Activated CD4-positive, alpha-beta memory T cell treated with anti-CD3 and anti-CD28 coated beads, Interleukin-2, amount 10 ng/mL, durations not matched to agents 7 days and 5 days (primary cell): Measurements from ENCODE around the gene GRAMD1A. TPM values are rescaled to one million over a fixed set of nuclear protein-coding genes. Genes with fewer than 3 reads are reported as not detected.
A peak's percentile ranks its signal among the peaks of the same experiment; 100 is the strongest.
"Not testable (repeated sequence)": the region's sequence is repeated elsewhere in the genome, so short reads cannot be mapped to it uniquely, and the experiment has no call there.

Source experiments
- CTCF ChIA-PET: fragments of 350-600 bp; sonication (Branson Sonifier 250); formaldehyde crosslinking; loops from one replicate; lab custom pipeline; 2021; ENCODE audit warnings: antibody characterized with exemption, inconsistent platforms; lab: Charles Lee
- POLR2A ChIA-PET: fragments of 350-600 bp; sonication (Branson Sonifier 250); formaldehyde crosslinking; loops from one replicate; lab custom pipeline; 2021; ENCODE audit warnings: antibody characterized with exemption; lab: Charles Lee
- DNase-seq: peaks from one replicate; pipeline ENCODE4 v3.0.0-alpha.2; 2020
- H3K27ac Mint-ChIP-seq: one replicate; pipeline ENCODE4 v1.8.0; 2021; ENCODE audit warnings: mild to moderate bottlenecking, mixed read lengths
- H3K27me3 Mint-ChIP-seq: one replicate; pipeline ENCODE4 v1.8.0; 2021; ENCODE audit warnings: mixed read lengths
- H3K36me3 Mint-ChIP-seq: one replicate; pipeline ENCODE4 v1.8.0; 2021; ENCODE audit warnings: low read depth, mixed read lengths
- H3K4me1 Mint-ChIP-seq: one replicate; pipeline ENCODE4 v1.8.0; 2021; ENCODE audit warnings: mixed read lengths
- H3K4me3 Mint-ChIP-seq: one replicate; pipeline ENCODE4 v1.8.0; 2021; ENCODE audit warnings: mild to moderate bottlenecking, mixed read lengths
- H3K9me3 Mint-ChIP-seq: one replicate; pipeline ENCODE4 v1.8.0; 2021; ENCODE audit warnings: mixed read lengths
- total RNA-seq, 2 experiments: library from RNA; stranded (reverse); gene quantifications; one replicate each; pipeline ENCODE4 v1.2.3, GENCODE V29; 2021

The GRAMD1A gene
- total RNA-seq, 2 experiments from 2014 or later = 98.2 to 106 TPM

GRCh38 chr19:34984287-34984686 is 15.8 kb upstream of the GRAMD1A start:
- Mint-ChIP-seq H3K36me3 (no peaks in the 10 kb centered on the region), H3K9me3 (peaks cover 3% of the 10 kb centered on the region), H3K4me3 (no peak overlapping the region), H3K4me1 (peaks cover 19% of the 10 kb centered on the region), H3K27ac (no peak overlapping the region), H3K27me3 (peaks cover 3% of the 10 kb centered on the region)
- CTCF ChIA-PET = no interaction called here
- DNase-seq = no peak
- POLR2A ChIA-PET = interaction anchor here (3.1 kb wide), 1 partner anchor 16 kb away, joined by 11 read pairs; the partner anchor contains the start of gene GRAMD1A

- H3K36me3 Mint-ChIP-seq = no peaks in the 10 kb centered on the region
- POLR2A ChIA-PET = interaction anchor here (1.3 to 3.1 kb wide), 2 partner anchors 15 to 22 kb away, joined by 3 to 11 read pairs; partner anchors contain the start of gene GRAMD1A
- DNase-seq = peak; percentile 31
- H3K27me3 Mint-ChIP-seq = peaks cover 3% of the 10 kb centered on the region
- CTCF ChIA-PET = no interaction called here
- peak overlapping the region; percentile 66 for H3K27ac Mint-ChIP-seq
- peaks cover 23% of the 10 kb centered on the region for H3K4me1 Mint-ChIP-seq
- H3K4me3 Mint-ChIP-seq = peak overlapping the region; percentile 22
- peaks cover 3% of the 10 kb centered on the region for H3K9me3 Mint-ChIP-seq
Measured at GRCh38 chr19:34985249-34986022, 14.7 kb upstream of the GRAMD1A start.

GRCh38 chr19:34988119-34988518 is 12.0 kb upstream of the GRAMD1A start:
- peaks cover 4% of the 10 kb centered on the region for H3K36me3 Mint-ChIP-seq
- CTCF ChIA-PET = interaction anchor here (0.8 to 1.0 kb wide), 2 partner anchors 55 to 56 kb away, joined by 3 to 4 read pairs; no protein-coding TSS in a partner anchor
- no peak for DNase-seq
- H3K4me1 Mint-ChIP-seq = peaks cover 41% of the 10 kb centered on the region
- H3K9me3 Mint-ChIP-seq = peaks cover 3% of the 10 kb centered on the region
- H3K27ac Mint-ChIP-seq = no peak overlapping the region
- POLR2A ChIA-PET = no interaction called here
- no peak overlapping the region for H3K4me3 Mint-ChIP-seq
- peaks cover 3% of the 10 kb centered on the region for H3K27me3 Mint-ChIP-seq

DNA sequence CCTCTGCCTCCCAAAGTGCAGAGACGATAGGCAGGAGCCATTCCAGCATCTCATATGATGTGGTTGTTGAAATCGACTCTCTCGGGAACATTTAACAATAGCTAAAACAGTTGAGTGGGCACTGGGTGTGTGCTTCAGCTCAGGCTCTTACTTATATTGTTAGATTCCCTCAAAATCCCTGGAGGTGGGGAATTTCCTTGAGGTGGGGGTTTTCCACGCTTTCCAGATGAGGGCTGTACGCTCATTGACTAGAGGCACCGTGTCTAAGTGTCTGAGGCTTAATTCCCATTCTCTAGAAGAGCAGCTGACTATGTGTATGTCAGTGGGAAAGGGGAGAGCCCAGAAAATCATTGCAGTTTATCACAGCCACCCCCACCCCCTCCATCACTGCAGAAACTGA is 10.8 kb upstream of the GRAMD1A start:
- H3K27me3 Mint-ChIP-seq = peaks cover under 1% of the 10 kb centered on the region
- H3K9me3 Mint-ChIP-seq = peaks cover under 1% of the 10 kb centered on the region
- CTCF ChIA-PET = interaction anchor here (1.0 kb wide), 2 partner anchors 16 to 55 kb away, joined by 3 to 4 read pairs; no protein-coding TSS in a partner anchor
- DNase-seq = no peak
- no peak overlapping the region for H3K27ac Mint-ChIP-seq
- POLR2A ChIA-PET = interaction anchor here (1.1 kb wide), 1 partner anchor 29 kb away, joined by 3 read pairs; no protein-coding TSS in a partner anchor
- H3K4me3 Mint-ChIP-seq = no peak overlapping the region
- peaks cover 40% of the 10 kb centered on the region for H3K4me1 Mint-ChIP-seq
- H3K36me3 Mint-ChIP-seq = peaks cover 7% of the 10 kb centered on the region

- no peak overlapping the region for H3K27ac Mint-ChIP-seq
- CTCF ChIA-PET = interaction anchor here (1.1 kb wide), 1 partner anchor 18 kb away, joined by 3 read pairs; no protein-coding TSS in a partner anchor
- H3K36me3 Mint-ChIP-seq = peaks cover 7% of the 10 kb centered on the region
- H3K9me3 Mint-ChIP-seq = no peaks in the 10 kb centered on the region
- no peaks in the 10 kb centered on the region for H3K27me3 Mint-ChIP-seq
- POLR2A ChIA-PET = no interaction called here
- no peak overlapping the region for H3K4me3 Mint-ChIP-seq
- H3K4me1 Mint-ChIP-seq = peaks cover 34% of the 10 kb centered on the region
- no peak for DNase-seq
Measured at GRCh38 chr19:34990578-34991192, 9.4 kb upstream of the GRAMD1A start.

DNA sequence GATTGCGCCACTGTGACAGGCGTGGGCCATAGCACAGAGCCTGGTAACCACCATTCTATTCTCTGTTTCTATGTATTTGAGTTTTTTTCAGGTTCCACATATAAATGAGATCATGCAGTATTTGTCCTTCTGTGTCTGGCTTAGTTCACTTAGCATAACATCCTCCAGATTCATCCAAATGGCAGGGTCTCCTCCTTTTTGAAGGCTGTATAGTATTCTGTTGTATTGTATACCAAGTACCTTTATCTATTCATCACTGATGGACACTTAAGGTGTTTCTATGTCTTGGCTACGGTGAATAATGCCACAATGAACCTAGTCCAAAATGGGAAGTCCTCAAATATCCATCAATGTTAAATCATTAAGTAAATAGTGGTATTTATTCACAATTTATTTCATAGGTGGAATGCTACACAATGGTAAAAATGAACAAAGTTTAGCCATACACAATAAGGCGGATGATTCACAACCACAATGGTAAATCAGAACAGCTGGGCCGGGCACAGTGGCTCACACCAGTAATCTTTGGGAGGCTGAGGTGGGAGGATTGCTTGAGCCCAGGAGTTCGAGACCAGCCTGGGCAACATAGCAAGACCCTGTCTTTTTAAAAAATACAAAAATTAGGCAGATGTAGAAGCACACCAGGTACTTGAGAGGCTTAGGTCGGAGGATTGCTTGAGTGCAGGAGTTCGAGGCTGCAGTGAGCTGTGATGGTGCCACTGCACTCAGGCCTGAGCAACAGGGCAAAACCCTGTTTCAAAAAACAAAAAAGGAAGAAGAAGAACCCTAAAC is 8.4 kb upstream of the GRAMD1A start:
- no peak for DNase-seq
- H3K27ac Mint-ChIP-seq = peak overlapping the region; percentile 6
- H3K36me3 Mint-ChIP-seq = peaks cover 7% of the 10 kb centered on the region
- H3K4me3 Mint-ChIP-seq = no peak overlapping the region
- ChIA-PET POLR2A (interaction anchor here (0.6 to 1.4 kb wide), 3 partner anchors 9 to 1781 kb away, joined by 3 to 5 read pairs (median 4); partner anchors contain the start of gene ZNF850), CTCF (interaction anchor here (0.9 to 1.1 kb wide), 2 partner anchors 19 to 20 kb away, joined by 3 read pairs; no protein-coding TSS in a partner anchor)
- no peaks in the 10 kb centered on the region for H3K9me3 Mint-ChIP-seq
- H3K4me1 Mint-ChIP-seq = peaks cover 35% of the 10 kb centered on the region
- no peaks in the 10 kb centered on the region for H3K27me3 Mint-ChIP-seq

DNA sequence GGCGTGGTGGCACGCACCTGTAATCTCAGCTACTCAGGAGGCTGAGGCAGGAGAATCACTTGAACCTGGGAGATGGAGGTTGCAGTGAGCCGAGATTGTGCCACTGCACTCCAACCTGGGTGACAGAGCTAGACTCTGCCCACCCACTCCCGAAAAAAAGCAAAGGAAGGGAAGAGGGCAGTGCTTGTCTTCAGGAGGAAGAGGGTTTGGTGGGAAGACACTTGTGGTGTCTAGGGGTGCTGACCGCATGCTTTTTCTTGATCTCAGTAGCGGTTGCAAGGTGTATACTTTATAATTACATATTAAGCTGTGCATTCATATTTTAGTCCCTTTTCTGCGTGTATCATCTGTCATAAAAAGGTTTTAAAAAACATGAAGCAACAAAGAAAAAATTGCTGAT is 7.5 kb upstream of the GRAMD1A start:
- not testable (repeated sequence) for DNase-seq, H3K27ac Mint-ChIP-seq, H3K4me3 Mint-ChIP-seq, H3K9me3 Mint-ChIP-seq, H3K27me3 Mint-ChIP-seq, H3K36me3 Mint-ChIP-seq
- ChIA-PET POLR2A (interaction anchor here (0.6 to 1.4 kb wide), 3 partner anchors 9 to 1780 kb away, joined by 3 to 5 read pairs (median 4); partner anchors contain the start of gene ZNF850), CTCF (interaction anchor here (0.9 kb wide), 1 partner anchor 20 kb away, joined by 3 read pairs; no protein-coding TSS in a partner anchor)
- H3K4me1 Mint-ChIP-seq = peaks cover 42% of the 10 kb centered on the region

GRCh38 chr19:34994286-34994642 is 5.9 kb upstream of the GRAMD1A start:
- ChIA-PET POLR2A (no interaction called here), CTCF (no interaction called here)
- H3K36me3 Mint-ChIP-seq = peaks cover 7% of the 10 kb centered on the region
- H3K9me3 Mint-ChIP-seq = no peaks in the 10 kb centered on the region
- H3K4me1 Mint-ChIP-seq = peaks cover 51% of the 10 kb centered on the region
- DNase-seq = no peak
- no peaks in the 10 kb centered on the region for H3K27me3 Mint-ChIP-seq
- no peak overlapping the region for H3K27ac Mint-ChIP-seq
- H3K4me3 Mint-ChIP-seq = no peak overlapping the region

- H3K27ac Mint-ChIP-seq = no peak overlapping the region
- CTCF ChIA-PET = no interaction called here
- H3K36me3 Mint-ChIP-seq = peaks cover 7% of the 10 kb centered on the region
- H3K4me3 Mint-ChIP-seq = no peak overlapping the region
- POLR2A ChIA-PET = no interaction called here
- no peak for DNase-seq
- H3K4me1 Mint-ChIP-seq = peaks cover 53% of the 10 kb centered on the region
- no peaks in the 10 kb centered on the region for H3K9me3 Mint-ChIP-seq
- no peaks in the 10 kb centered on the region for H3K27me3 Mint-ChIP-seq
Measured at GRCh38 chr19:34994643-34995541, 5.2 kb upstream of the GRAMD1A start.

DNA sequence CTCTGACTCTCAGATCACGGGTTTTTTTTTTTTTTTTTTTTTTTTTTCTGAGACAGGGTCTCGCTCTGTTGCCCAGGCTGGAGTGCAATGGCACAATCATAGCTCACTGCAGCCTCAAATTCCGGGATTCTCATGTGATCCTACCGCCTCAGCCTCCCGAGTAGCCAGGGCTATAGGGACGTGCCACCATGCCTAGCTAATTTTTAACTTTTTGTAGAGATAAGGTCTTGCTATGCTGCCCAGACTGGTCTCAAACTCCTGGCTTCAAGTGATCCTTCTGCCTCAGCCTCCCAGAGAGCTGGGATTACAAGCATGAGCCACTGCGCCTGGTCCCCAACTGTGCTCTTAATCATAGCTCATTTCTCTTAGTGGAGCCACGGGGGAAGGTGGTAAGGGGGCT is 4.6 kb upstream of the GRAMD1A start:
- H3K4me1 Mint-ChIP-seq = peaks cover 51% of the 10 kb centered on the region
- H3K4me3 Mint-ChIP-seq = no peak overlapping the region
- no peaks in the 10 kb centered on the region for H3K9me3 Mint-ChIP-seq
- H3K27ac Mint-ChIP-seq = peak overlapping the region; percentile 44
- CTCF ChIA-PET = no interaction called here
- DNase-seq = no peak
- no peaks in the 10 kb centered on the region for H3K27me3 Mint-ChIP-seq
- peaks cover 7% of the 10 kb centered on the region for H3K36me3 Mint-ChIP-seq
- POLR2A ChIA-PET = no interaction called here

DNA sequence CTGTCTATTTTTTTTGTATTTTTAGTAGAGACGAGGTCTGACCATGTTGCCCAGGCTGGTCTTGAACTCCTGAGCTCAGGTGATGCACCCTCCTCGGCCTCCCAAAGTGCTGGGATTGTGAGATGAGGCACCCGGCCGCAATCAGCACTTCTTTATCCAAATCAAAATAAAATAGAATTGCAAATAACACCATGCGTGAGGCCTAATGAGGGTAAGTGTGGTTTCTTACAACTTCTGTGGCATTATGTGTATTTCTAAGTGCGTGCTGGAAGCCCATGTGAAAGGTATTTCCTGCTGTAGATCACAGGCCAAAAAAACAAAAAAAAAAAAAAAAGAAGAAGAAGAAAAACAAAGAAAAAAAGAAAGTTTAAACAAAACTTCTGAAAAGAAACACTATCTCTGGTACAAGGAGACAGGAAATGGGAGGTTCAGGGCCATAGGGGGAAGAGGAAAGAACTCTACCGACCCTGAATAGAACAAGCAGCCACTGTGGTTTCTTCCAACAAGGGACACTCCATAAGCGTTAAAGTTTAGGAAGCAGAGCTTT is 3.0 kb upstream of the GRAMD1A start:
- Mint-ChIP-seq H3K36me3 (peaks cover 12% of the 10 kb centered on the region), H3K27ac (peak overlapping the region; percentile 96), H3K27me3 (no peaks in the 10 kb centered on the region), H3K4me1 (peaks cover 50% of the 10 kb centered on the region), H3K9me3 (no peaks in the 10 kb centered on the region), H3K4me3 (peak overlapping the region; percentile 12)
- ChIA-PET POLR2A (interaction anchor here (0.6 kb wide), 1 partner anchor 643 kb away, joined by 3 read pairs; no protein-coding TSS in a partner anchor), CTCF (interaction anchor here (0.6 to 0.7 kb wide), 2 partner anchors 139 to 157 kb away, joined by 3 to 5 read pairs; partner anchors contain the start of gene FXYD5)
- DNase-seq = no peak
